Measurements from ENCODE around the gene SLC38A2. TPM values are rescaled to one million over a fixed set of nuclear protein-coding genes. Genes with fewer than 3 reads are reported as not detected.

Gene SLC38A2
- total RNA-seq, 1 donor from 2014 or later: 546 TPM

- DNase-seq (ENCODE audit: low read depth in 2 of 2): no peak
Measured at GRCh38 chr12:46376579-46376978, 4.0 kb upstream of the SLC38A2 start.

DNA sequence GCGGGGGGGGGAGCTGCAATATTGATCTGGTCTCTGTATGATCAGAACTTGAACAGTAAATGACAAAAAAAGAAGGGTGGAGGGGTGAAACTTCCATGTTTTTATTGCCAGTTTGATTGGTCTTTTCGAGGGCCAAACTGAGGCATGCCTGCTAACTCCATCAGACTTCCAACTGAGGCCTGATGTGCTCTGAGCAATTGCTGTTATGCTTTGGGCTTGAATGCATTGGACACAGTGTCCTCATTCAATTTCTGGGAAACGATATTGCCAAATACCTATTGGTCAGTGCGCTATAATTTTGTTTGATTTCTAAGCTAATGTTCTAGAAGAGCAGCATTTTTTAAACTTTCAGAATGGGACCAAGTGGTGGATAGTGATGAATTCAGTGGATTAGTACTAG is 2.1 kb upstream of the SLC38A2 start:
- no peak for DNase-seq (ENCODE audit: low read depth in 2 of 2)

- no peak for DNase-seq (ENCODE audit: low read depth in 2 of 2)
Measured at GRCh38 chr12:46374310-46374709, 1.7 kb upstream of the SLC38A2 start.

DNA sequence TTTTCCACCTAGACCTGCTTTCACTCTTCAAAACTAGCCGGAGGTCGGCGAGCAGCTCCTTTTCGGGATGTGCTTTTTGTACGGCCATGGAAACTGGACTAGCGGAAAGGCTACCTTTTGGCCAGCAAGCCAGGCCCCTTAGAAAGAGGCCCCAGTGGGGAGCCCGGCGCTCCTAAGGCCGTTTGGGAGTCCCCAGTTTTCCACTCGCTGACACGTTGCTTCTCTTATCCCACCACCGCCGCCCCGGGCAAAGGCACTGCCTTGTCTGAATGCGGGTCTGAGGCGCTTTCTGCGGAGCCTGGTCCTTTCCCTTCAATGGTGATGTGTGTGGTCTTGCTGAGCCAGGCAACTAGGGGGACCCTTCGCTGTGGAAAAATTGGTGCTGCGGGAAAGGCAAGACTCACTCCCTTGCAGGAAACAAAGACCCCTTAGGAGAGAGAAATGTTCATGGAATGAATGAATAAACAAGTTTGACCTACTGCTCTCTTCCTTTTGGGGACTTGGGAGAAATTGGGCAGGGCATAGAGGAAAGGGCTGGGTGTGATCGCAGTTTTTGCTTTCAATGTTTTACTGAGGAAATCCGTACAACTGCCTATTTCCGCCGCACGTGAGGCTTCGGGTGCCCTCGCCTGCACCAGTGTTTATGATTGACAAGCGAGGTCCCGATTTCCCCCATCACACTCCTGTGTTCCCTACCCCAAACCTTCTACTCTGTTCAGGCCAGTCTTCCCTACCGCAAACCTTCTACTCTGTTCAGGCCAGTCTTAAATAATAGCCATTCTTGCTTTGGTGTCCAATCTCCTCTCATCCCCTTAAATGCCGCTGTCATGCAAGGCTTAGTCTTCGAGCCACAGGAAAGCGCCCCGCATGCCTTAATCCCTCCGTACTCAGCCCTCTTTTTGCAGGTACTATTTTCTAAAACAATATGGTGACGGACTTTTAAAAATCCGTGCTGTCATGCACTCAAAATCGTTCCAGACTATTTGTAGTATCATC is 1.0 kb upstream of the SLC38A2 start:
- DNase-seq (ENCODE audit: low read depth in 2 of 2): peak; percentile 71 to 74

- peak; percentile 66 to 74 for DNase-seq (ENCODE audit: low read depth in 2 of 2)
Measured at GRCh38 chr12:46371718-46372543, 642 bp downstream of the SLC38A2 start.

DNA sequence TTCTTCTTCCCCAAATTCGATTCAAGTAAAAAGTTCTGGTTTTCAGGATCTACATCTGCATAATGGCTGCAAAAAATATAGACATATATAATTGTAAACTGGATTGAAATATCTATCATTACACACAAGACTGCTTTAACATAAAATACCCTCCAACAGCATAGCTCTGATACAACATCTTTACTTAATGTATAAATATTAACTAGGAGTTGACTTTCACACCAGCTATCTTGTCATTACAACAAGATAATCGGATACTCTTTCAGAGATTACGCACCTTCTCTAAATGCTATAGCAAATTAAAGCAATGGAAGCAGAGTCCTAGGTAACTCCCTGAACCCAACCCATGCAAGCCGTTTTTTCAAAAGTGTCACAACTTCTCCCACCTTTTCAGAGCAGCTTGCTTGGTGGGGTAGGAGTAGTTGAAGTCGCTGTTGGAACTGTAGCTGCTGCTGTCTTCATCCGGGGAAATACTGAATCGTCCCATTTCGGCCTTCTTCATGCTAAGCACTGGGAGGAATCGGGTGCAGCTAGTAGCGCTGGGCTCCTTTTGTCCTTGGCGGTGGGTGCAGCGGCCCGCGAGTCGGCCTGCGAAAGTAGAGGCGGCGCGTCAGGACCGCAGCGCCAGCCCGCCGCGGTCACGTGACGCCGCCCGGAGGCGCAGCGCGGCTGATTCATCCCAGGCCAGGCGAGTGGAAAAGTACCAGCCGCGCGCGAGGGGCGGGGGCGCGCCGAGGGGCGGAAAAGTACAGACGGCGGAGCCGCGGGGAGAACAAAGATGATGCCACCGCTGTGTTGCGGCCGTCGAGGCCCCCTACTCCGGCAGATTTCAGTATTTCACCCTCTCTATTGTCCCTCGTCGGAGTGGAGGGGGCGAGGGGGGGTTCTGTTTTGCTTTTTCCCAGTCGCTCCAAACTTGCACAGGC is 1.5 kb downstream of the SLC38A2 start:
- peak; percentile 93 to 94 for DNase-seq (ENCODE audit: low read depth in 2 of 2)

DNA sequence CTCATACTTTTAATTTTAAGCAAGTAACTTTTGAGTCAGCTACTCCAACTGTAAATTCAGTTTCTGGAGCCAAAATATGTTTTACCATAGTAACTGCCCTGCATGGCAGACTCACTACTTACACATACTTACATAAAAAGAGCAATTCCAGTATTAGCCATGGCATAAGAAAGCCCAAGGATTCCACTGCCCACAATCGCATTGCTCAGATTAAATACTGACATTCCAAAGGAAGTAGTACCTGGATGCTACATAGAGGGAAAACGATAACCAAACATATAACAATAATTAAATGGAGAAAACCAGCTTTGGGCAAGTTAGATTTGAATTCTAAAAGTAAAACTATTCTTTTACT is 2.2 kb downstream of the SLC38A2 start:
- DNase-seq (ENCODE audit: low read depth in 2 of 2): no peak

- no peak for DNase-seq (ENCODE audit: low read depth in 2 of 2)
Measured at GRCh38 chr12:46369474-46370379, 2.8 kb downstream of the SLC38A2 start.

DNA sequence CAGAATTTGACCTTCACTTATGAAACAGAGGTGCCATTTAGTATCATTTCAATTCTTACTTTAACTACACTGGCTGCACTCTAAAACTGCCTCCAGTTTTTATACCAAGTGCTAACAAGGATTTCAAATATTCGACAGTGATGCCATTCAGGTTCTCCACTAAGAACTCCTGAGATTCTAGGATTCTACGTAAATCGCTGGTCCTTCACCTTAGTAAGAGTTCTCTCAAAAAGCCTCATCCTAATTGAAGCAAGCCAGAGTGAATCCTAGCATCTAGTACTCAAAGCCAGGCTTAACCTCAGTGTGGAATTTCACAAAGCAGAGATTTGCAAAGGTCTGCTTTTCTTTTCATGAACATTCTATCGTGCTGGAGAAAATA is 3.5 kb downstream of the SLC38A2 start:
- DNase-seq (ENCODE audit: low read depth in 2 of 2): no peak

GRCh38 chr12:46368684-46369083 is 3.9 kb downstream of the SLC38A2 start:
- DNase-seq (ENCODE audit: low read depth in 2 of 2): no peak

DNA sequence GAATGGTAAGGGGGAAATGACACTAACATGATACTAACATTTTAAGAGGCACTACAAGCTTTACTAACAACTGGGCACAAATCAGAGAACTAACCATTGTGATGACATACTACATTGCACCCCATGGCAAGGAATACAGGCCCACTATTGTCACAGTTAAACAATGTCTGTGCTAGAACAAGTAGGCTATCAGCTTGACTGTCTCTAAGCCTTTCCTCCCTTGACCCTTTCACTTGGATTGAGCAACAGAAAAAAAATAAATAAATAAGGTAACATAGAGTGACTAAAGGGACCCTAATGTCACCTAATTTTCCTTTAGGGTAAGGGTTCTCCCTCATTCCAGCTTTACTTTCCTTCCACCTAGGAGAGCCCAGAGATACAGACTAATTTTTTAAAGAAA is 4.4 kb downstream of the SLC38A2 start:
- DNase-seq (ENCODE audit: low read depth in 2 of 2): no peak

- DNase-seq (ENCODE audit: low read depth in 2 of 2): no peak
Measured at GRCh38 chr12:46367351-46368029, 5.1 kb downstream of the SLC38A2 start.

- DNase-seq (ENCODE audit: low read depth in 2 of 2): no peak
Measured at GRCh38 chr12:46366771-46367170, 5.8 kb downstream of the SLC38A2 start.

DNA sequence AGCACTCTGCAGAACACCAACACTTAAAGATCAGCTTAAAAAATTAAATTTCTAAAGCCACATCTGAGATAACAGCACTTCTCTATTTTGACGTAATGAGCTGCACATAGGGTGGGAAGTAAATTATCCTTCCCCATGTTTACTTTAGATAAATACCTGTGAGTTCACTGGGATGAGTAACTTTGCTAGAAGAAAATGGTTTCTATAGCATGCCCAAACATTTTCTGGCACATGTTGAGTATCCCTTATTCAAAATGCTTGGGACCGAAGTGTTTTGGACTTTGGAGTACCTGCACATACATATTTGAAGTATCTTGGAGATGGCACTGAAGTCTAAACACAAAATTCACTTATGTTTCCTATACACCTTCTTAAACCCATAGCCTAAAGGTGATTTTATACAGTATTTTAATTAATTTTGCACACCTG is 6.6 kb downstream of the SLC38A2 start:
- no peak for DNase-seq (ENCODE audit: low read depth in 2 of 2)

DNA sequence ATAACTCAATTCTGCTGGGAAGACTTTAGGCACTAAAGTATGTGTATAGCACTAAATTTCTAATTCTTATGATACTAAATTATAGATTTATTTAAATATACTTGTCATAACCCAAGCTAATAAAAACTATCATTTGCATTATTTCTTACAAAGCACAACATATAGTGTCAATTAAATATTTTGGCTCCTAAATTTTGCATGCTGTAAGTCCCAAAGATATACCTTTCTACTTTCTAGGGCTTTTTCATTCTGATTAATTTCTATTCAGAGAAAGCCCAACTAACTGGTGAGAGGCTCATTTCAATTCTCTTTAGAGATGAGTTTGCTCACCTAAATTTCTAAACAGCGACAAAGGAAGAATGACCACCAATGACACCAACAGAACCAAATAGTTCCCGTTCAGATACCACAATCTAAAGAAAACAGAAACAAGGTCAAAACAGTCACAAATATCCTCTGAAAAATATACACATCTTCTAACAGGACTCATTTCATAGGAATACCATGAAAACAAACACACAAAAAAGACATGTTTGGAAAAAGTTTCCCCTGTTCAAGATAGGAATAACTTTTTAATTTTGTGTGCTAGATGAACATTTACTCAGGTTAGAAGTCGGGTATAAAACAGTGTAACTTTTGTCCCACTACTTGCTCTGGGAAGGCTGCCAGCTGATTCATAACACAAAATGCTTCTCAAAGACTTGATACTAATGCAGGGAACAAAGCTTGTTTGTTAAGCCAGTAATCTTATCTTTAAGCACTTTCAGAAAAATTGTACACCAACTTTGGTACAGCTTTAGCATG is 7.6 kb downstream of the SLC38A2 start:
- DNase-seq (ENCODE audit: low read depth in 2 of 2): peak; percentile 63 to 78

- DNase-seq (ENCODE audit: low read depth in 2 of 2): no peak
Measured at GRCh38 chr12:46364300-46364696, 8.3 kb downstream of the SLC38A2 start.

DNA sequence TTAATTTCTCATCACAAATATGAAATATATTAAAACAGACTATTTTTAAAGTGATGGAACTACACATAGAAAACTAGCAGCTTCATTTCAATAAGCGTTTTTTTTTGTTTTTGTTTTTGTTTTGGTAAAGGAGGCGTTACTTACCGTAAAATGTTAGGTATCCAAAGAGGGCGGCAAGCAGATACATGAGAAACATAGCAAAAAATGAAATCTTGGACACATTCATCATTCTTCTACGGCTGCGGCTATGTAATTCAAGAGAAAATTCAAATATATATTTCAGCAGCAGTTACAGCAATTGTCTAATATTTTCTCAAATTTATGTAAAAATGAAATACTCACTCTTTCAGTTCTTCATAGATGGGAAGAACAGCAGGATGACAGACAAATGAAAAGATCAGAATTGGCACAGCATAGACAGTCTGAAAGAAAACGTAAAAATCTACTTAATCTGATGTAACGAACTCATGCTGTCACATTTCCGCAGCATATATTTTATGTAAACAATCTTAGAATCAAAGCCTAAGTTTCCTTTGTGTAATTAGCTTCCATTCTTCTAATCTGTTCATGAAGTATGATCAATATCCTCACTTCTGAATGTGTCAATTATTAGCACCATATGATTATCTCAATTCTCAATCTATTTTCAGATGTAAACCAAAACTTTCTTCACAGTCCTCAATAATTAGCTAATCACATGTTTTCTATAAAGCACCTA is 8.8 kb downstream of the SLC38A2 start:
- no peak for DNase-seq (ENCODE audit: low read depth in 2 of 2)

- no peak for DNase-seq (ENCODE audit: low read depth in 2 of 2)
Measured at GRCh38 chr12:46362895-46363581, 9.5 kb downstream of the SLC38A2 start.
